H1 (cell line): ENCODE measurements around the gene KCNAB2. TPM values are rescaled to one million over a fixed set of nuclear protein-coding genes. Genes with fewer than 3 reads are reported as not detected.
A peak's percentile ranks its signal among the peaks of the same experiment; 100 is the strongest.

Experiments used
- CTCF ChIA-PET: fragments of 300-600 bp; sonication (Branson Sonifier 250); formaldehyde crosslinking; loops from one replicate; lab custom pipeline; 2021; ENCODE audit not compliant: partially characterized antibody; lab: Charles Lee
- POLR2A ChIA-PET: fragments of 300-600 bp; sonication (Branson Sonifier 250); formaldehyde crosslinking; loops from one replicate; lab custom pipeline; 2021; ENCODE audit warnings: inconsistent platforms; ENCODE audit not compliant: partially characterized antibody; lab: Charles Lee
- DNase-seq, 2 experiments: peaks; one replicate each; pipeline versions ENCODE4 v3.0.0 to v3.0.0-alpha.2; 2010 to 2022; ENCODE audit warnings: low spot score in 2 of 2, low read depth in 1 of 2, mixed read lengths in 1 of 2
- FAIRE-seq: peaks from 2 replicates; lab custom pipeline; 2011; peaks lifted over from hg19 to GRCh38; lab: Jason Lieb, UNC
- H2AFZ ChIP-seq: 2 replicates; pipeline ENCODE4 v1.8.1; 2012; ENCODE audit warnings: low read length, inconsistent platforms
- H2AK5ac ChIP-seq: 2 replicates; pipeline ENCODE4 v1.6.1; 2013; ENCODE audit warnings: low read depth, low read length
- H2BK120ac ChIP-seq: replicated peaks from 2 replicates; pipeline ENCODE3; 2013; ENCODE audit warnings: low read depth, low read length, inconsistent platforms
- H2BK12ac ChIP-seq: 2 replicates; pipeline ENCODE4 v1.6.1; 2013; ENCODE audit warnings: low read depth, low read length
- H2BK15ac ChIP-seq: 2 replicates; pipeline ENCODE4 v1.6.1; 2013; ENCODE audit warnings: low read length
- H2BK20ac ChIP-seq: 2 replicates; pipeline ENCODE4 v1.6.1; 2013; ENCODE audit warnings: low read length
- H2BK5ac ChIP-seq: 2 replicates; pipeline ENCODE4 v1.6.1; 2013; ENCODE audit warnings: low read depth, low read length
- H3K14ac ChIP-seq: 2 replicates; pipeline ENCODE4 v1.6.1; 2013; ENCODE audit warnings: inconsistent platforms; ENCODE audit not compliant: insufficient read length
- H3K18ac ChIP-seq: 2 replicates; pipeline ENCODE4 v1.6.1; 2013; ENCODE audit warnings: low read length; ENCODE audit errors: extremely low read depth
- H3K23ac ChIP-seq: 2 replicates; pipeline ENCODE4 v1.6.1; 2013; ENCODE audit warnings: inconsistent platforms; ENCODE audit not compliant: insufficient read length
- H3K23me2 ChIP-seq: 2 replicates; pipeline ENCODE4 v1.6.1; 2013; ENCODE audit warnings: low read depth, low read length
- H3K27ac ChIP-seq: 2 replicates; pipeline ENCODE4 v1.6.1; 2011; ENCODE audit warnings: low read depth, low read length, inconsistent platforms
- H3K27me3 ChIP-seq, 4 experiments: replicated peaks in 1 of 4; 1 replicate in 1 of 4; 2 replicates in 3 of 4; pipeline versions ENCODE4 v1.6.1 to v1.8.1; 2011 to 2013; ENCODE audit warnings: low read length in 3 of 4, mild to moderate bottlenecking in 3 of 4, inconsistent platforms in 2 of 4, mixed read lengths in 2 of 4, moderate library complexity in 1 of 4; ENCODE audit not compliant: control insufficient read depth in 3 of 4, insufficient read depth in 3 of 4; ENCODE audit errors: extremely low read depth in 1 of 4
- H3K36me3 ChIP-seq, 4 experiments: 2 replicates each; pipeline versions ENCODE4 v1.6.1 to v1.8.1; 2011 to 2013; ENCODE audit warnings: mild to moderate bottlenecking in 4 of 4, low read length in 3 of 4, moderate library complexity in 2 of 4, control low read depth in 1 of 4, inconsistent platforms in 1 of 4; ENCODE audit not compliant: insufficient read depth in 4 of 4, control insufficient read depth in 2 of 4
- H3K4ac ChIP-seq: replicated peaks from 2 replicates; pipeline ENCODE3; 2013; ENCODE audit warnings: low read length, low read depth, mixed read lengths, inconsistent platforms; ENCODE audit not compliant: insufficient read length
- H3K4me1 ChIP-seq, 4 experiments: replicated peaks in 1 of 4; 1 replicate in 1 of 4; 2 replicates in 3 of 4; pipeline versions ENCODE4 v1.6.1 to v1.8.1; 2011 to 2013; ENCODE audit warnings: low read length in 3 of 4, inconsistent platforms in 2 of 4, mixed read lengths in 1 of 4; ENCODE audit not compliant: insufficient read depth in 4 of 4, control insufficient read depth in 3 of 4
- H3K4me2 ChIP-seq, 2 experiments: 2 replicates each; pipeline versions ENCODE4 v1.6.1 to v1.8.1; 2011 to 2013; ENCODE audit warnings: low read depth in 2 of 2, low read length in 2 of 2, control low read depth in 1 of 2, inconsistent platforms in 1 of 2, mild to moderate bottlenecking in 1 of 2; ENCODE audit not compliant: insufficient read depth in 1 of 2
- H3K4me3 ChIP-seq, 4 experiments: fragments of 200-600, 300-600 bp in 1 of 4; sonication (generic), shearing (Covaris generic), sonication (Bioruptor Twin) in 1 of 4; 2 replicates each; pipeline versions ENCODE4 v1.5.1 to v1.8.1; 2011 to 2016; ENCODE audit warnings: low read length in 4 of 4, low read depth in 3 of 4, control low read depth in 2 of 4, inconsistent platforms in 2 of 4, mild to moderate bottlenecking in 2 of 4, mixed read lengths in 1 of 4, moderate library complexity in 1 of 4; ENCODE audit not compliant: insufficient read depth in 2 of 4; ENCODE audit errors: extremely low read depth in 1 of 4
- H3K56ac ChIP-seq: replicated peaks from 2 replicates; pipeline ENCODE3; 2013; ENCODE audit warnings: low read depth, mild to moderate bottlenecking, mixed read lengths, low read length, inconsistent platforms; ENCODE audit not compliant: insufficient read length
- H3K79me1 ChIP-seq: 2 replicates; pipeline ENCODE4 v1.6.1; 2013; ENCODE audit warnings: low read depth, low read length, control low read depth
- H3K79me2 ChIP-seq, 2 experiments: 2 replicates each; pipeline versions ENCODE4 v1.6.1 to v1.8.1; 2012 to 2013; ENCODE audit warnings: low read length in 2 of 2, mild to moderate bottlenecking in 2 of 2, inconsistent platforms in 1 of 2; ENCODE audit not compliant: insufficient read depth in 2 of 2, control insufficient read depth in 1 of 2
- H3K9ac ChIP-seq, 4 experiments: replicated peaks in 1 of 4; 1 replicate in 1 of 4; 2 replicates in 3 of 4; pipeline versions ENCODE4 v1.6.1 to v1.8.1; 2011 to 2013; ENCODE audit warnings: low read depth in 3 of 4, low read length in 3 of 4, control low read depth in 2 of 4, mild to moderate bottlenecking in 2 of 4, moderate library complexity in 2 of 4, inconsistent platforms in 1 of 4; ENCODE audit errors: extremely low read depth in 1 of 4
- H3K9me3 ChIP-seq, 2 experiments: 2 replicates each; pipeline versions ENCODE4 v1.6.1 to v1.8.1; 2012 to 2013; ENCODE audit warnings: mild to moderate bottlenecking in 2 of 2, moderate library complexity in 2 of 2, control low read depth in 1 of 2, inconsistent platforms in 1 of 2, low read depth in 1 of 2, low read length in 1 of 2, mixed read lengths in 1 of 2; ENCODE audit not compliant: insufficient read depth in 2 of 2
- H4K20me1 ChIP-seq, 2 experiments: replicated peaks in 1 of 2; 2 replicates each; pipeline versions ENCODE3 to v1.8.1; 2011 to 2013; ENCODE audit warnings: inconsistent platforms in 2 of 2, low read length in 2 of 2, mild to moderate bottlenecking in 1 of 2; ENCODE audit not compliant: insufficient read depth in 2 of 2, control insufficient read depth in 1 of 2
- H4K5ac ChIP-seq: 2 replicates; pipeline ENCODE4 v1.6.1; 2013; ENCODE audit warnings: low read length, low read depth, mixed read lengths, inconsistent platforms; ENCODE audit not compliant: insufficient read length
- H4K8ac ChIP-seq: 2 replicates; pipeline ENCODE4 v1.8.0; 2013; ENCODE audit warnings: mild to moderate bottlenecking, moderate library complexity, low read length, inconsistent platforms; ENCODE audit not compliant: insufficient read depth; ENCODE audit errors: extremely low read depth
- H4K91ac ChIP-seq: replicated peaks from 2 replicates; pipeline ENCODE3; 2013; ENCODE audit warnings: low read length, mixed read lengths, inconsistent platforms; ENCODE audit not compliant: insufficient read length
- RBBP5 ChIP-seq: IDR thresholded peaks from 2 replicates; pipeline ENCODE4 v1.7.1; 2012; ENCODE audit warnings: low read depth, mild to moderate bottlenecking, inconsistent platforms, low read length, moderate library complexity, borderline replicate concordance
- SP1 ChIP-seq: IDR thresholded peaks from 2 replicates; pipeline ENCODE4 v1.6.1; 2011; ENCODE audit warnings: low read depth, low read length
- TBP ChIP-seq: IDR thresholded peaks from 2 replicates; pipeline ENCODE4 v1.6.1; 2011; ENCODE audit warnings: low read depth, low read length, improper control_type of control experiment
- WGBS, 2 experiments: shearing (Covaris generic) in 1 of 2; methylation state at CpG; one replicate each; pipeline versions ENCODE4 v1.1.6 to v1.1.7; 2013 to 2015; ENCODE audit warnings: low lambda C conversion rate in 2 of 2, mixed read lengths in 2 of 2, inconsistent platforms in 1 of 2, low coverage in 1 of 2, missing lambda C conversion rate in 1 of 2; ENCODE audit not compliant: insufficient replicate concordance in 2 of 2, insufficient coverage in 1 of 2, insufficient read length in 1 of 2; ENCODE audit errors: extremely low coverage in 1 of 2, missing lambda C conversion rate in 1 of 2; 5-methylcytosine and 5-hydroxymethylcytosine counted together
- polyA plus RNA-seq, 7 experiments: library from polyadenylated mRNA; depleted of rRNA in 3 of 7; stranded (reverse) in 5 of 7; unstranded in 2 of 7; fragments of >200 nt in 5 of 7; fragments of 200-250 nt in 2 of 7; gene quantifications; 1 replicate in 5 of 7; 2 replicates in 1 of 7; 4 replicates in 1 of 7; pipeline versions ENCODE4 v1.2.1 to v1.2.3, GENCODE V29; 2011 to 2013; ENCODE audit warnings: missing spikeins in 2 of 7, mixed read lengths in 2 of 7
- total RNA-seq: library from RNA; stranded (reverse); fragmentation: NEBNext Ultra II Directional; extraction: Animal tissue kit (Norgen Biotek cat#: 25700); gene quantifications from 2 replicates; pipeline ENCODE4 v1.2.1, GENCODE V29; 2021

Gene KCNAB2
- total and polyA plus RNA-seq, 2 of the 8 experiments (the other 6 are each of a cell fraction or from before 2014, with no cell fraction given), result 4.5 to 7.0 TPM

GRCh38 chr1:6113745-6114144, 68.1 kb downstream of the KCNAB2 start:
- TF ChIP-seq SP1 (no peak), RBBP5 (no peak), TBP (no peak)
- TF ChIP-seq, all 59 proteins: peak for 0
- CTCF ChIA-PET, result interaction anchor here (1.0 to 2.5 kb wide), 10 partner anchors 9 to 72 kb away, joined by 3 to 11 read pairs (median 5); no protein-coding TSS in a partner anchor

More at GRCh38 chr1:6113745-6114144, 68.1 kb downstream of the KCNAB2 start:
- Histone ChIP-seq H4K5ac (no peak overlapping the region), H4K20me1 (no peaks in the 10 kb centered on the region), H3K27ac (no peak overlapping the region), H3K4ac (no peak overlapping the region), H3K79me1 (no peaks in the 10 kb centered on the region), H3K9me3 (no peaks in the 10 kb centered on the region), H2AFZ (no peak overlapping the region), H3K4me3 (no peak overlapping the region), H4K8ac (no peak overlapping the region), H3K4me2 (no peak overlapping the region), H3K79me2 (no peaks in the 10 kb centered on the region), H2BK20ac (no peak overlapping the region), H2AK5ac (peak overlapping the region; percentile 40; the same call in 1 of the 2 replicates), H2BK5ac (no peak overlapping the region), H3K23ac (no peak overlapping the region), H3K56ac (no peak overlapping the region), H3K27me3 (0 out of 7 replicates have a peak, but pooled peaks cover 0 to 2% (median 0%) of the 10 kb centered on the region in 4 experiments), H2BK12ac (no peak overlapping the region), H2BK120ac (no peak overlapping the region), H3K18ac (no peak overlapping the region), H4K91ac (no peak overlapping the region), H2BK15ac (no peak overlapping the region), H3K14ac (no peak overlapping the region), H3K9ac (no peak overlapping the region), H3K4me1 (peaks cover 0 to 4% (median 3%) of the 10 kb centered on the region in 4 experiments; a peak in 2 of 7 replicates), H3K36me3 (no peaks in the 10 kb centered on the region), H3K23me2 (no peaks in the 10 kb centered on the region)
- DNase-seq (no peak), FAIRE-seq (no peak)
- POLR2A ChIA-PET, result interaction anchor here (0.7 to 1.5 kb wide), 4 partner anchors 30 to 214 kb away, joined by 3 to 4 read pairs (median 3); no protein-coding TSS in a partner anchor
- WGBS, 2 experiments, result 87% methylated on average over 14 of the region's 14 CpGs; no CpG with 5 or more reads in 1 of the 2 experiments
